Head of caudate nucleus (tissue), 42 donors: ENCODE data around the gene PRKCE.

Source experiments
- DNase-seq, 42 donors: peaks; one replicate each; pipeline versions ENCODE4 v3.0.0 to v3.0.0-alpha.2; 2020 to 2021; ENCODE audit warnings: mixed read lengths in 7 of 42
- intact Hi-C: fragments of 100-400 bp; cut with DNase I; formaldehyde crosslinking; loops from one replicate; pipeline ENCODE4 v1.15.0; 2022

PRKCE gene

DNA sequence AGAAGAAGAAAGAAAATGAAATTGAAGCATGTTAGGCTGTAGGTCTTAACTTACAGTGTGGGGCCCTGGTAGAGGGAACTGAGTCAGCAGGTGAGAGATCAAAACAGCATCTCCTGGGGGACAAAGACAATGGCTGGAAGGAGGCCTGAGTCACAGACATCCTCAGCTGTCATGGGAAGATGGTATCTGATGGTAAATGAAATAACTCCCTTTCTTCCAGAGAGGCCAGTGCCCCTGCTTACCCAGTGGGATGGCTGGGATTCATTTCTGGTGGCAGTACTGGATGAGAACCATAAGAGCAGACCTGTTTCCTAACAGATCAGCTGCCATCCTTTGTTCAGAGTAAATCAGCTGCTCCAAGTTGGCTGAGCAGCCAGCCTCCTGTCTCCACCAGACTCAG lies 394.4 kb downstream of the PRKCE start:
- intact Hi-C loops, result no loop called here
- no peak for DNase-seq

DNA sequence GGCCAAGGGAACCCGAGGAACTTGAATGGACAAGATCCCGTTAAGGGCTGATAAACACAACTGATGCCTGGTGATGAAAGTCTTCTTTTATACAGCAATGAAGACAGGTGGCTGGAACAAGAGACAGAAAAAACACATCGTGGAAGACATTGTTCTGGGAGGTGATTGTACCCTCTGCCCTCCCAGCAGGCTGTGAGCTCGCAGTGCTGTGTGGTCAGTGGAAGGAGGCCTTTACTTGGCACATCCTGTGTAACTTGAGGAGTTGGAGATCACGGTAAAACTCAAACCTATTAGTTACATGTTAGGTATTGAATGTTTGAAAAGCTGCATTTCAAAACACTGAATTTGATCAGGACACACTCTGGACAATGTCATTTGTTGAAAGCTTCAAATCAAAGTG lies 395.8 kb downstream of the PRKCE start:
- intact Hi-C loops, result no loop called here
- DNase-seq, result no peak

DNA sequence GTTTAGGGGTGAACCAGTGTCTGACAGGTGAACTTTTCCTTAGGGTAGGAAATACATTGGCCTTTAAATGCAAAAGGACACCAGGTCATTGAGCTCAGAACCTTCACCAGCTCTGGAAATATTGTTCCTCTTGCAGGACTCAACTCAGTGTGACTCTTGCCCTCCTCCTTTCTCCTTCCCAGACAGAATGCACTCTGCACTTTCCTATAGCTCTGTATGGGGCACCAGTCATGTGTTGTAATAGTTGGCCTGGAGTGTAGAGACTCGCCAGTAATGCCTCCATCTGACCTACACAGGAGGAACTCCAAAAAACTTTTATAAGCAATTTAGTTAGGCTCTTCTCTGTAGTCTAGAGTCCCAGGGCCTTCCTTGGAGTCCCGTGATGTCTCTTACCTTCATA lies 397.2 kb downstream of the PRKCE start:
- DNase-seq, result no peak
- intact Hi-C loops, result no loop called here

DNA sequence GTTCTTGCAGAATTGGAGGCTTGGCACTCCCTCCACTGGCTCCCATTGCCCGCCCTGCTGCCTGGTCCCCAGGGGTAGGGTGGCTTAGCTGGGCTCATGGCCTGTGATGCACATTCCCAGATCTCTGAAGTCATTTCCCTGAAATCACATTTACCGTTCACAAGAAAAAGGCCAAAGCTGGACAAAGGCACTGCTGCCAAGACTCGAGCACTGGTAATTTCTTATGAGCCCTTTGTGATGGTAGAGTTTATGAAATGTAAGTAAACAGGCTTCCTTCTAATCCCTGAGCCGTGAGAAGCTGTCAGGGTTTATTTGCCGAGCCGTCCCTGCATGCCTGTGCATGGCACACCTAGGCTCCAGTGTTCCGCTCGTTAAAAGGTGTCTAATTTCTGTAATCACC lies 398.6 kb downstream of the PRKCE start:
- intact Hi-C loops, result no loop called here
- no peak for DNase-seq

DNA sequence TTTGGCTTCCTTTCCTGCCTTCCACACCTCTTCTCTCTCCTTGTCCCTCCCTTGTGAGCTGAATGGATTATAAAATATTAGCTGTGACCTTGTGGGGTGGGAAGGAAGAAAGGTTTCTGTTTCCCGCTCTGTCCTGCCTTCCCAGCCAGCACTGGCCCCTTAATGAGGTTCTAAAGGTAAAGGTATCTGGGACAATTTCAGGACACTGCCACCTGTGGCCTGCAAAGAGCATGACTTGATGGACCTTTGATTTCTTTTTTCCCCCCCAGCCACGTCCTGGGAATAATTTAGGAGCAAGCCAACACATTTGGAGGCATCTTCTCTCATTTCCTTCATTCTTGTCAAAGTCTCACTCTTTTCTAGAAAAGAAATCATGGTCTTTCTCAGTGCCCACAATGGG lies 399.0 kb downstream of the PRKCE start:
- intact Hi-C loops, result no loop called here
- no peak for DNase-seq

DNA sequence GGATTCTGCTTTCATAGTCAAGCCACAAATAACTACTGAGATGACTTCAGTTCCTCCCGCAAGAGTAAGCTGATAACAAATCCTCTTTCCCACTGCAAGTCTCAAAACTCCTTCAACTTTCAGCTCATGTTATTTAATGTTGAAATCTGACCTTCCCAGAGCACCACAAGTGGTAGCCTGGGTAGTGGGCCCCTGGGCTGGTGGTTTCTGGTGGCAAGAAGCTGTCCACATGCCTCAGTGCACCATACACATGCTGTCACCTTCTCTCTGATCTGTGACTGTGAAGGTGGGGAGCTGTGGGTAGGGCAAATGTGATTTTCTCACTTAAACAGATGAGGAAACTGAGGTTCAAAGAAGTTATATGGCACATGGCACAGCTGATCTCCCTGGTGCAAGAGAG lies 399.6 kb downstream of the PRKCE start:
- DNase-seq, result no peak
- intact Hi-C loops, result no loop called here

DNA sequence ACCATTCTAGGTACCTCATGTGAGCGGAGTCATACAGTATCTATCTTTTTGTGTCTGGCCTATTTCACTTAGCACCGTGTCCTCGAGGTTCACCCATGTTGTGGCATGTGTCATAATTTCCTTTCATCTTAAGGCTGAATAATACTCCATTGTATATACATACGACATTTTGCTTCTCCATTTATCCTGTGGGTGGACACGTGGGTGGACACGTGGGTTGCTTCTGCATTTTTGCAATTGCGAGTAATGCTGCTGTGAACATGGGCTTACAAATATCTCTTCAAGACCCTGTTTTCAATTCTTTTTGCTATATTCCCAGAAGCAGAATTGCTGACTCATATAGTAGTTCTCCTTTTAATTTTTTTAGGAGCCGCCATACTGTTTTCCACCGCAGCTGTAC lies 402.1 kb downstream of the PRKCE start:
- intact Hi-C loops, result no loop called here
- DNase-seq, result no peak

DNA sequence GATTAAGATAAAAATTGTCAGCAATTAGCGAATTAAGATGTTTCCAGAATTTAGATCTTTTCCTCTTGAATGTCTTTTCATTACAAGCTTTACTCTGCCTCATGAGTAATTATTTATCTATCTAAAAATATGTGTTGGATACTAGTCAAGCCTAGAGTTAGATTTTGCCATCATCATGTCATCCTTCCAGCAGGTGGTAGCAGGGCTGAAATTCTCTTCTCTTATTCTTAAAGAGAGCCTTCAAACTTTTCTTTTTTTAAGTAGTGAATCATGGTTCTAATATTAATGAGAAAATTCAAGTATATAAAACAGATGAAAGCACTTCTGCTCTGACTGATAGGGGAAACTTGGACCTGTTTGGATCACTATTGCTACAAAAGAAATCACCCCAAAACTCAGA lies 405.1 kb downstream of the PRKCE start:
- intact Hi-C loops, result no loop called here
- no peak for DNase-seq

DNA sequence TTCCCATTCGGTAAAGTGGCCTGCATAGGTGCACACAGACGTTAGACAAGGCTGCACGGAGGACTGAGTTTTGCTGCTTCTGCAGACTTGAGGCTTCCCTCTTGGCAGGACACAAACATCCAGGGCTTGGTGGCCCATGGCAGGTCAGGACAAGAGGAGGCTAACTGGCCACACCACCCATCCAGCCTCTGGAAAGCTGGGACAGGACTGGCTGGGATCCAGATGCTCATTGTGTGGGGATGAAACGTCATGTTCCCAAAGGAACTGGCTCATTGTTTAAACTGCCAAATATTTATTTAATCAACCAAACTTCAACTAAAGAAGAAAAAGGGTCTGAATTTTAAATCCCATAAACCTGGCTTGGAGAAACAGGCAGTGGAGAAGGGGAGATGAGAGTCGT lies 406.7 kb downstream of the PRKCE start:
- DNase-seq, result peak in 12 of 42 donors; percentile 8 to 47 (median 20)
- intact Hi-C loops, result no loop called here

DNA sequence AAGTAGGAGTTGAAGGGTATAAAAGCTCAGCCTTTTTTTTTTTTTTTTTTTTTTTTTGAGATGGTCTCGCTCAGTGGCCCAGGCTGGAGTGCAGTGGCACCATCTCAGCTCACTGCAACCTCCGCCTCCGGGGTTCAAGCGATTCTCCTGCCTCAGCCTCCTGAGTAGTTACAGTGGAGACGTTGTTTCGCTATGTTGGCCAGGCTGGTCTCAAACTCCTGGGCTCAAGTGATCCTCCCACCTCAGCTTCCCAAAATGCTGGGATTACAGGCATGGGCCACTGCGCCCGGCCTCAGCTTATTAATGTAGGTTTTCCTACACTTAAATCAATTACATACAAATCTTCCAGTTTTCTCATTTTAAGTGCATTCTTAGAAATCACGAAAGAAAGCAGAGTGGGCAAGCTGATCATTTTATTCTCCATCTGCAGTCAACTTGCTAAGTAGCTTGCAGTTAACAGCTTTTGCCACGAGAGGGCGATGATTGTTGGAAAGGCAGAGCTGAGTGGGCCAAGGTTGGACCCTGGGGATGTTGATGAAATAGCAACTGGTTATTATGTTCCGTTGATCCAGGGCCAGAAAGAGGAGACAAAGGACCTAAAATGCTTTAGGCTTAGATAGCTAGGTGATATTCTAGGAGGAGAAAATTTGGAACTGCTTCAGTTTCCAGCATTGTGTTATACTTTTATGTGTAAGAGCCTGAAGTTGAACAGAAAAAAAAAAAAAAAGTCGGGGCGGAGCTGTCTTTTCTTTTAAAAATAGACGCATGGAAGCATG lies 411.4 kb downstream of the PRKCE start:
- peak; percentile 32 to 92 (median 80) for DNase-seq
- intact Hi-C loops, result loop anchor here (10.0 kb wide), 1 partner anchor 302 kb away; no protein-coding TSS in a partner anchor

DNA sequence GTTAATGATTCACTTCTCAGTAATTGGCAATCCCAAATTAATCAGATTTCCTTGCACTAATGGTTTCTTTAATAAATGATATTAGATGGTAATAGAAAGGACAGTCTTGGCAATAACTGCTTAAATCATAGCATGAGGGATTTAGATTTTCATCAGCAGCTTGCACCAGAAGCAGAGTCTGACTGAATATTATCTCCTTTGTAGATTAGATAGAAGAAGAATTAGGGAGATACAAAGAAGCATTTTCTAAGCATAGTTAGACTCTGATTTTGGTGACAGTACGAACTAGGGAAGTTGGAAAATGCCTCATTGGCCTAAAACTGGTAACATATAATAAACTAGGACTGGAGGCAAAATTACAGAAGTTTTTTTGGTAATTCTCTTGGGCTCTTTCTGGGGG lies 412.9 kb downstream of the PRKCE start:
- intact Hi-C loops, result loop anchor here (10.0 kb wide), 1 partner anchor 300 kb away; no protein-coding TSS in a partner anchor
- no peak for DNase-seq

DNA sequence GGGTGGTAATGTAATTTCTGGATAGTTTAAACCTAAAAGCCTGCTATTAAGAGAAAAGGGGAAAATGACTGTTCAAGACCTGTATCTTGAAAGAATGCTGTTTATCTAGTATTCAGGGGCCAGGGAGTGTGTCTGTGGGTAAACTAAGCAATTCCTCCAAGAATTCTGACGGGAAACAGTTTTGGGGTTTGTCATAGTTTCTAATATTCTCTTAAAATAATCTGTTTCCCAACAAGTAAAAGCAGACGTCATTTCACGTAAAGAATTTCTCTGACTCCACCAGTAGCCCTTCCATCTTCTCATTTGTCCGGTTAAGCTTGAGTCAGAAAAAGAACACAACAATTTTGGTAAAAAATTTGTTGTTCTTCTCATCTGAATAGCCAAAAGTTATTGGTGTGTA lies 413.7 kb downstream of the PRKCE start:
- intact Hi-C loops, result loop anchor here (10.0 kb wide), 1 partner anchor 300 kb away; no protein-coding TSS in a partner anchor
- DNase-seq, result no peak

DNA sequence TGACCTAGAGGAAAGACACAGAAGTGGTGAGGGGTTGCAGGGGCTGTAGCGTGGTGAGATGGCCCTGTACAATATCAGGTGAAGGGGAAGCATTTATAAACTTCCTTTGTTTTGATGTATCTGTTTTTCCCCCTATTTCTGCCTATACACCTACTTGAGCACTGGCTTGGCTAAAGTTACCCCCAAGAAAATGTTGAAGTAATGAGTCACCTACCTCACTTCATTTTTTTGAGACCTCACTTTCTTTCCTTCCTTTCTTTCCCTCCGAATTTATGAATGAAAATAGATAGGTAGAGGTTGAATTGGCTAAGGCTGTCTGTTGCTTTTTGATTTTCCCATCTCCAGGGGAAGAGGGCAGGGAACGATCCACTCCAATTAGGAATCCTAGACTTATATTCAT lies 414.6 kb downstream of the PRKCE start:
- intact Hi-C loops, result loop anchor here (10.0 kb wide), 1 partner anchor 299 kb away; no protein-coding TSS in a partner anchor
- DNase-seq, result no peak

DNA sequence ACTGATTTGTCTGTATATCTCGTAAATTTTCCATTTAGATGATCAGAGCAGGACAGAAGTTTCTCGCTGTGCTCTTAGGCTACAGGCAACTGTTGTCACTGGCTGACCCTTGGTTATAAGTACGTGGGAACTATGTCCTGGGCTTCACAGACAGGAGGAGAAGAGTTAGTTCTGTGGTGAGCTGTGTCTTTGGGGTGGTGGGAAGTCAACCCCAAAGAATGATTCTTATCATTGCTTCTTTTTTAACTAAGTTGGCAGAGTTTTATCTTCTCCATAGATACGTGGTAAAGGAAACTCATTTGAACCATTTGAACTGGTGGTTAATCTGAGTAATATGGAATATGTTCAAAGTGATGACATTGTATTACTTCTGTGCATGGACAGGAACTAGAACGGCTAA lies 415.1 kb downstream of the PRKCE start:
- DNase-seq, result no peak
- intact Hi-C loops, result loop anchor here (10.0 kb wide), 1 partner anchor 298 kb away; no protein-coding TSS in a partner anchor

DNA sequence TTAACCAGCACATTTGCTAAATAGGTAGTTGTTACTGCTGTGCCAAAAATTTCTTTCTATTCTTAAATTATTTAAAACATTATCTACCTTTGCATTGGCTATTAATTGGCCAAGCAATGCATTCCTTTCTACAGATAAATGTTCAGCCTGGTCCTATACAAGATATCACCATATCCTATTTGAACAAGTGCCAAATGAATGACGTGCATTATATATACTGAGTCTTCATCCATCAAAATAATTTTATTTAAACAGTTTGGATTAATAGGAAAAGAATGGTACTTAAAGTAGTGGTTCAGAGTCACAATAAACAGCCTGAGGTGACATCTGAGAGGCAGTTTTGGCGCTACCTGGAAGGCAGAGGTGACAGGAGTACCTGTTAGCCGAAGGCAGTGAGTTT lies 415.6 kb downstream of the PRKCE start:
- intact Hi-C loops, result loop anchor here (10.0 kb wide), 1 partner anchor 298 kb away; no protein-coding TSS in a partner anchor
- DNase-seq, result no peak

DNA sequence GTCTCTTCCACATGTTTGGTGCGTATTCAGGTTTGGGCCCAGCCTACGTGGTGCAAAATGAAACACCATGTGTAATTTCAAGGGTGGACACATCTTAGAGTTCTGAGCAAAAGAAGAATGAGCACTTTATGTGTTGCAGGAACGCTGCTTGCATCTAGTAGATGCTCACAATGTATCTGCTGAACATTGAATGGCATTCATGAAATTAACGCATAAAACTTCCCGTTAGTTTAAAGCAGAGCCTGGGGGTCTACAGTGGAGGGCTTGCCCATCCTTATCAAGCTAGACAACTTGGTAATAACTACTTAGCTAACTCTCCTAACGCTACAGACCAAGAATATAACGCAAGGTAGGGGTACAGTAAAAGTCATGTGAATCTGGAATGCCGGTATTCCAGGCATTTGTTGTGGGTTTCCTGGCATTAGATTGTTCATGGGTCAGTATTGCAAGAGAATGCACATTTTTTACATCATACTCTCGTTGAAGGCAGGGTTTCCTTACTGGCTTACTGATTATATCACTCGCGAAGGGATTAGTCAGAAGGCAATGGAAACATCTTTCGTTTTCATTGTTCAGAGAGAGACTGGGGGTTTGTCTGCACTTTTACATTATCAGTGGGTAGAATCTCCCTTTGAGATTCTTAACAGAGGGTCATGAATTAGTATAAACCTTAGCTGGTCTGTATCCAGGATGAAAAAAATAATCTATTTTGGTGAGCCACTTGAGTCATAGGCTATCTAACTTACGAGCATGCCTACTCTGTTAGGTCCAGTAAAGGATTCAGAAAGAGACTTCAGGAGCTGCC lies 416.2 kb downstream of the PRKCE start:
- no peak for DNase-seq

DNA sequence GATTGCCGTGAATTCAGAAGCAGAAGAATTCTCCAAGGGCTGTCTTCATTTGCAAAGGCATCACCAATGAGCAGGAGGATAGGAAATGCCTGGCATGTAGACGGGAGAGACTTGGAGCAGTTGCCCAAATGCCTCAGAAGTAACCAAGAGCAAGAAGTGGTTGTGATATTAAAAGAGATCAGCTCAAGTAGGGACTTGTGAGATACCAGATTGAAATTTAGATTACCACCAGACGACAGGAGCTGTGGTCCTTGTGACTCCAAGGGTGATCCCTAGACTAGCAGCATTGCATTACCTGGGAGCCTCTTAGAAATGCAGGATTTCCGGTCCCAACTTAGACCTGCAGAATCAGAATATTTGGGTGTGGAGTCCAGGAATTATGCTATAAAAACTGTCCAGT lies 417.2 kb downstream of the PRKCE start:
- intact Hi-C loops, result loop anchor here (10.0 kb wide), 1 partner anchor 296 kb away; no protein-coding TSS in a partner anchor

More for the DNA sequence above, 416.2 kb downstream of the PRKCE start:
- intact Hi-C loops, result loop anchor here (10.0 kb wide), 1 partner anchor 297 kb away; no protein-coding TSS in a partner anchor

DNA sequence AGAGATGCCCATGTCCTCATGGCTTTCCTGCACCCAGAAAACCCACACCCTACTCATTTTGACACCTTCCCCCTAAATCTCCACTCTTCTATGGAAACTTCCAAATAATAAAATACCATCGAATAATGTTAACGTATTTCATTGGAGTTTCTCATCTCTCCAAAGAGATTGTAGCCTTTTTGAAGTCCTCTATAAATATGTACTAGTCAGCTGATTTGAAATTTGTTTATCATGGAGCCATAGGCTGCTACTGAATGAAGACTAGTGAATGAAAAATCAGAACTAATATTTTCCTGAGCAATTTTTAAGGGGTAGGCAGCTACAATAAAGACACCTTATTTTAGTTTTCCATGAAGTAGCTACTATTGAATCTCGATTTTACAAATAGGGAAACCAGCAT lies 419.6 kb downstream of the PRKCE start:
- intact Hi-C loops, result no loop called here
- no peak for DNase-seq

More for the DNA sequence above, 417.2 kb downstream of the PRKCE start:
- no peak for DNase-seq

DNA sequence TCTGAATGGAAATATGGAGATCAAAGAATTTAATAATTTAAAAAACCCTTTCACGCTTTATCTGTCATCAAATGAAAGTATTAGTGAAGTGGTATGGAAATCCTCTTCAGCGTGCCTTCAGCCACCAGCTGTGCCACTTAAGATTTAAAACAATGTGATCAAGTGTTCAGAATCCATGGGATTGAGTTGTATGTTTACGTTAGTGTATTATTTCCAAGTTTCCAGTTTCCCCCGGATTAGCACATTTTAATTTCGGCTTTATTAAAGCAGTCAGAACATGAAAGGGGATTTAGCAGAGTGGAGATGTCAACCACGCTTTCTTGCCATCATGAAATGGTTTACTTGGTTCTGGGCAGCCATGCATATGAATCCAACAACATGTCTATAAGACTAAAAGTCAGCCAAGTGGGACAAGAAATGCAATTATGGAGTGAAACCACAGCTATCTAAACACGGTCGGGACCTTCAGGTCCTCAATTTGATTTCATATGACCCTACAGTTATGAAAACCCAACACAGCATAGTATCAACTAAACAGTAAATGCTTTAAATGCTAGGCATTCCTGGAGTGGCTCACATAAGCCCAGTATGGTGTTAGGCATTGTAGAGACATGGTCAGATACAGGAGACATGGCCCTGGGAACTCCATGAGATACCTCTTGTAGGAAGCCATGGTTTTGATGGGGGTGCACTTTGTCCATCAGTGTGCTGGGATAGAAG lies 420.8 kb downstream of the PRKCE start:
- DNase-seq, result no peak
- intact Hi-C loops, result no loop called here
